GM12878 (cell line): ENCODE results near the gene PLEKHG2. TPM values are rescaled to one million over a fixed set of nuclear protein-coding genes. Genes with fewer than 3 reads are reported as not detected.

Experiments used
- CREB1 ChIP-seq: IDR thresholded peaks from 2 replicates; pipeline ENCODE4 v1.6.1; 2012; ENCODE audit warnings: low read depth, mild to moderate bottlenecking, inconsistent platforms
- HDAC6 ChIP-seq: fragments of 200-600 bp; sonication (generic); IDR thresholded peaks from one replicate; pipeline ENCODE4 v1.8.0; 2017; ENCODE audit warnings: antibody characterized with exemption; ENCODE audit not compliant: unreplicated experiment
- NRF1 ChIP-seq: conservative IDR thresholded peaks from 2 replicates; pipeline ENCODE4 v1.6.1; 2011; ENCODE audit warnings: mild to moderate bottlenecking, low read depth, low read length, improper control_type of control experiment
- polyA plus RNA-seq, 11 experiments: library from polyadenylated mRNA; depleted of rRNA in 4 of 11; unstranded in 6 of 11; stranded (reverse) in 5 of 11; fragments of >200 nt; fragmentation: Nextera tagmentation in 4 of 11; fragmentation: Illumina TruSeq in 1 of 11; extraction: Ambion mirVana in 4 of 11; extraction: Trizol in 1 of 11; gene quantifications; 1 replicate in 1 of 11; 2 replicates in 10 of 11; pipeline versions ENCODE4 v1.2.1 to v1.2.3, GENCODE V29; 2011 to 2016; ENCODE audit warnings: inconsistent platforms in 2 of 11, missing spikeins in 2 of 11, low read depth in 1 of 11
- total RNA-seq, 4 experiments: library from RNA; depleted of rRNA in 3 of 4; stranded (reverse); fragments of >200 nt in 3 of 4; fragmentation: Illumina TruSeq in 1 of 4; extraction: Trizol in 1 of 4; gene quantifications; 2 replicates each; pipeline versions ENCODE4 v1.2.1 to v1.2.3, GENCODE V29; 2013 to 2021
- TF ChIP-seq, protein P1 (sequence below): fragments of 450-650 bp; IDR thresholded peaks from 2 replicates; pipeline ENCODE4 v1.6.1; 2017; ENCODE audit warnings: mild to moderate bottlenecking, moderate library complexity
- TF ChIP-seq, protein P2 (sequence below): IDR thresholded peaks from 2 replicates; pipeline ENCODE4 v1.6.1; 2011; ENCODE audit warnings: low read depth, mild to moderate bottlenecking, low read length, moderate library complexity, borderline replicate concordance; ENCODE audit errors: extremely low read depth
- TF ChIP-seq, protein P3 (sequence below): IDR thresholded peaks from 2 replicates; pipeline ENCODE4 v1.6.1; 2011; ENCODE audit warnings: low read depth, low read length, improper control_type of control experiment, borderline replicate concordance

The PLEKHG2 gene
- total and polyA plus RNA-seq, 10 of the 15 experiments (the other 5 are each of a cell fraction or from before 2014, with no cell fraction given): 3.0 to 62.5 (median 17.2) TPM

DNA sequence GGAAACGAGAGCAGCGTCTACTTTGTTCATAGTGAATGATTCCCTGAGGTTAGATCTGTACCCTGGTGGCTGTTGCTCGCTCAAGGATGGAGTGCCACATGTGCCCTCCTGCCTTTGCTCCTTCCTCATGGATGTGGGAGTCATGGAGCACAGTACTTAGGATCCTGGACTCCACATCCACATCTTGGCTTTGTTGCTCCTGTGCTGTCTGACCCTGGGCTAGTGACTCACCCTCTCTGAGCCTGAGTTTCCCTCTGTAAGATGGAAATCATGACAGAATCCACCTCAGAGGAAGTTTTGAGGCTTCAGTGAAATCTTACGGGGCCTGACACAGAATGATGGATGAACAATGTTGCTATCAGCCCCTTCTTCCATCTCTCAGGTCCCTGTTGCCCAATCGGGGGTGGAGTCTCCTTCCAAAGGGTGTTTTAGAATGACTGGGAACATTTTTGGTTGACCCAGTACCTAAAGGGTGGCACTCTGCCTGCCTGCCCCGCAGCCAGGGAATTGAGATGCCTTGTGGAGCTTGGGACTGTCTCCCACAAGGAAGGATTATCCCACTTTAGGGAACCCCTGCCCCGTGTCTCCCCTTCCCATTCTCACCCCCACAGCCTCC is 58.4 kb downstream of the PLEKHG2 start (continued):
- TF ChIP-seq, protein P1, sequence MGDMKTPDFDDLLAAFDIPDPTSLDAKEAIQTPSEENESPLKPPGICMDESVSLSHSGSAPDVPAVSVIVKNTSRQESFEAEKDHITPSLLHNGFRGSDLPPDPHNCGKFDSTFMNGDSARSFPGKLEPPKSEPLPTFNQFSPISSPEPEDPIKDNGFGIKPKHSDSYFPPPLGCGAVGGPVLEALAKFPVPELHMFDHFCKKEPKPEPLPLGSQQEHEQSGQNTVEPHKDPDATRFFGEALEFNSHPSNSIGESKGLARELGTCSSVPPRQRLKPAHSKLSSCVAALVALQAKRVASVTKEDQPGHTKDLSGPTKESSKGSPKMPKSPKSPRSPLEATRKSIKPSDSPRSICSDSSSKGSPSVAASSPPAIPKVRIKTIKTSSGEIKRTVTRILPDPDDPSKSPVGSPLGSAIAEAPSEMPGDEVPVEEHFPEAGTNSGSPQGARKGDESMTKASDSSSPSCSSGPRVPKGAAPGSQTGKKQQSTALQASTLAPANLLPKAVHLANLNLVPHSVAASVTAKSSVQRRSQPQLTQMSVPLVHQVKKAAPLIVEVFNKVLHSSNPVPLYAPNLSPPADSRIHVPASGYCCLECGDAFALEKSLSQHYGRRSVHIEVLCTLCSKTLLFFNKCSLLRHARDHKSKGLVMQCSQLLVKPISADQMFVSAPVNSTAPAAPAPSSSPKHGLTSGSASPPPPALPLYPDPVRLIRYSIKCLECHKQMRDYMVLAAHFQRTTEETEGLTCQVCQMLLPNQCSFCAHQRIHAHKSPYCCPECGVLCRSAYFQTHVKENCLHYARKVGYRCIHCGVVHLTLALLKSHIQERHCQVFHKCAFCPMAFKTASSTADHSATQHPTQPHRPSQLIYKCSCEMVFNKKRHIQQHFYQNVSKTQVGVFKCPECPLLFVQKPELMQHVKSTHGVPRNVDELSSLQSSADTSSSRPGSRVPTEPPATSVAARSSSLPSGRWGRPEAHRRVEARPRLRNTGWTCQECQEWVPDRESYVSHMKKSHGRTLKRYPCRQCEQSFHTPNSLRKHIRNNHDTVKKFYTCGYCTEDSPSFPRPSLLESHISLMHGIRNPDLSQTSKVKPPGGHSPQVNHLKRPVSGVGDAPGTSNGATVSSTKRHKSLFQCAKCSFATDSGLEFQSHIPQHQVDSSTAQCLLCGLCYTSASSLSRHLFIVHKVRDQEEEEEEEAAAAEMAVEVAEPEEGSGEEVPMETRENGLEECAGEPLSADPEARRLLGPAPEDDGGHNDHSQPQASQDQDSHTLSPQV: no peak
- TF ChIP-seq NRF1: no peak
- TF ChIP-seq, protein P2, sequence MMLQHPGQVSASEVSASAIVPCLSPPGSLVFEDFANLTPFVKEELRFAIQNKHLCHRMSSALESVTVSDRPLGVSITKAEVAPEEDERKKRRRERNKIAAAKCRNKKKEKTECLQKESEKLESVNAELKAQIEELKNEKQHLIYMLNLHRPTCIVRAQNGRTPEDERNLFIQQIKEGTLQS: no peak
- TF ChIP-seq CREB1: no peak
- TF ChIP-seq HDAC6: no peak
- TF ChIP-seq, protein P3, sequence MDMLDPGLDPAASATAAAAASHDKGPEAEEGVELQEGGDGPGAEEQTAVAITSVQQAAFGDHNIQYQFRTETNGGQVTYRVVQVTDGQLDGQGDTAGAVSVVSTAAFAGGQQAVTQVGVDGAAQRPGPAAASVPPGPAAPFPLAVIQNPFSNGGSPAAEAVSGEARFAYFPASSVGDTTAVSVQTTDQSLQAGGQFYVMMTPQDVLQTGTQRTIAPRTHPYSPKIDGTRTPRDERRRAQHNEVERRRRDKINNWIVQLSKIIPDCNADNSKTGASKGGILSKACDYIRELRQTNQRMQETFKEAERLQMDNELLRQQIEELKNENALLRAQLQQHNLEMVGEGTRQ: no peak
